CD4-positive, alpha-beta T cell (primary cell): ENCODE measurements around the gene ALDH3B1. TPM values are rescaled to one million over a fixed set of nuclear protein-coding genes. Genes with fewer than 3 reads are reported as not detected.

ENCODE experiments used
- ATAC-seq: fragments of 200-7000 bp; cut with Tn5 transposase; one replicate; pipeline ENCODE4 v1.10.0; 2022; ENCODE audit warnings: mild to moderate bottlenecking; ENCODE audit not compliant: poor library complexity
- CTCF ChIA-PET: fragments of 350-600 bp; sonication (Branson Sonifier 250); formaldehyde crosslinking; loops from one replicate; lab custom pipeline; 2021; ENCODE audit warnings: antibody characterized with exemption, inconsistent platforms; lab: Charles Lee
- POLR2A ChIA-PET: fragments of 350-600 bp; sonication (Branson Sonifier 250); formaldehyde crosslinking; loops from one replicate; lab custom pipeline; 2021; ENCODE audit warnings: antibody characterized with exemption, inconsistent platforms; lab: Charles Lee
- DNase-seq, 14 experiments: peaks; one replicate each; pipeline ENCODE4 v3.0.0-alpha.2; 2013 to 2020; ENCODE audit warnings: mixed read lengths in 2 of 14
- H3K27ac ChIP-seq, 2 donors: one replicate each; pipeline versions ENCODE4 v1.5.1 to v1.7.0; 2013; ENCODE audit warnings: low read length in 2 of 2, low read depth in 1 of 2, mild to moderate bottlenecking in 1 of 2
- H3K27me3 ChIP-seq, 2 experiments: 1 replicate in 1 of 2; 2 replicates in 1 of 2; pipeline versions ENCODE4 v1.6.1 to v1.7.0; 2013; ENCODE audit warnings: low read length in 2 of 2, control low read depth in 1 of 2, mild to moderate bottlenecking in 1 of 2, moderate library complexity in 1 of 2; ENCODE audit not compliant: insufficient read depth in 2 of 2, control insufficient read depth in 1 of 2
- H3K36me3 ChIP-seq: one replicate; pipeline ENCODE4 v1.6.1; 2013; ENCODE audit warnings: low read length, control low read depth; ENCODE audit not compliant: insufficient read depth
- H3K4me1 ChIP-seq: one replicate; pipeline ENCODE4 v1.6.1; 2013; ENCODE audit warnings: low read length, control low read depth; ENCODE audit not compliant: insufficient read depth
- H3K4me3 ChIP-seq: one replicate; pipeline ENCODE4 v1.5.1; 2013; ENCODE audit warnings: mild to moderate bottlenecking, low read length, moderate library complexity
- H3K9me3 ChIP-seq, 2 experiments: 1 replicate in 1 of 2; 2 replicates in 1 of 2; pipeline versions ENCODE4 v1.6.1 to v1.7.0; 2013; ENCODE audit warnings: low read length in 2 of 2, mild to moderate bottlenecking in 2 of 2, control low read depth in 1 of 2, moderate library complexity in 1 of 2; ENCODE audit not compliant: control insufficient read depth in 1 of 2, insufficient read depth in 1 of 2
- H3K27ac Mint-ChIP-seq: one replicate; pipeline ENCODE4 v1.8.0; 2020; ENCODE audit warnings: mixed read lengths
- H3K27me3 Mint-ChIP-seq: one replicate; pipeline ENCODE4 v1.8.0; 2021; ENCODE audit warnings: mixed read lengths
- H3K36me3 Mint-ChIP-seq: one replicate; pipeline ENCODE4 v1.8.0; 2021; ENCODE audit warnings: low read depth, mixed read lengths
- H3K4me1 Mint-ChIP-seq: one replicate; pipeline ENCODE4 v1.8.0; 2021; ENCODE audit warnings: low read depth, mixed read lengths
- H3K4me3 Mint-ChIP-seq: one replicate; pipeline ENCODE4 v1.8.0; 2020; ENCODE audit warnings: mild to moderate bottlenecking, mixed read lengths
- H3K9me3 Mint-ChIP-seq: one replicate; pipeline ENCODE4 v1.8.0; 2020; ENCODE audit warnings: mixed read lengths
- intact Hi-C, 2 experiments: fragments of 100-400 bp; cut with DNase I in 1 of 2; cut with micrococcal nuclease in 1 of 2; formaldehyde crosslinking; loops; one replicate each; pipeline versions ENCODE4 v1.15.1 to v1.9.0; 2023 to 2025; cut with DNase I, micrococcal nuclease
- total RNA-seq, 174 experiments: library from RNA in 2 of 174; stranded (reverse) in 2 of 174; gene quantifications; one replicate each; pipeline ENCODE4 v1.2.3 and lab custom pipeline; 2021 to 2026
- TF ChIP-seq, protein P1 (sequence below): fragments of 200-600 bp; IDR thresholded peaks from one replicate; pipeline ENCODE4 v1.8.0; 2022; ENCODE audit warnings: antibody characterized with exemption, mild to moderate bottlenecking

The ALDH3B1 gene
- total RNA-seq, 2 experiments from 2014 or later, result 0.34 to 0.44 TPM

DNA sequence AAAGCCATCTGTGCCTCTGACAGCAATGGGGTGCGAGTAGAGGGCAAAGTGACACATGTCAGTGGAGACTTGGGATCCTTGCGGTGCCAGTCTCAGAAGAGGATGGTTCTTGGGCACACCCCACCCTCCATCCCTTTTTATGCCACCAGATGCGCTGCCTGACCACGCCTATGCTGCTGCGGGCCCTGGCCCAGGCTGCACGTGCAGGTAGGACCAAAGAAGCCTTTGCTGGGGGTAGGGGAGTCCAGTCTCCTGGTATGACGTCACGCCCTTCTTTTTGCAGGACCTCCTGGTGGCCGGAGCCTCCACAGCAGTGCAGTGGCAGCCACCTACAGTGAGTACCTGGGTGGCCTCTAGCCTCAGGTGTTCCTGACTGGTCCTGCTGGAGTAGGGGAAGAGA lies 21.9 kb downstream of the ALDH3B1 start:
- Histone ChIP-seq H3K36me3 (peaks cover 25% of the 10 kb centered on the region), H3K4me1 (peaks cover 55% of the 10 kb centered on the region), H3K9me3 (no peaks in the 10 kb centered on the region), H3K4me3 (no peak overlapping the region), H3K27me3 (no peaks in the 10 kb centered on the region), H3K27ac (no peak overlapping the region)
- ChIA-PET CTCF (no interaction called here), POLR2A (interaction anchor here (0.8 kb wide), 1 partner anchor 126 kb away, joined by 3 read pairs; no protein-coding TSS in a partner anchor)
- Mint-ChIP-seq H3K9me3 (no peaks in the 10 kb centered on the region), H3K27me3 (no peaks in the 10 kb centered on the region), H3K4me3 (peak overlapping the region; percentile 94), H3K4me1 (peaks cover 29% of the 10 kb centered on the region), H3K27ac (peak overlapping the region; percentile 87), H3K36me3 (peaks cover 15% of the 10 kb centered on the region)
- DNase-seq, result no peak
- TF ChIP-seq, protein P1, sequence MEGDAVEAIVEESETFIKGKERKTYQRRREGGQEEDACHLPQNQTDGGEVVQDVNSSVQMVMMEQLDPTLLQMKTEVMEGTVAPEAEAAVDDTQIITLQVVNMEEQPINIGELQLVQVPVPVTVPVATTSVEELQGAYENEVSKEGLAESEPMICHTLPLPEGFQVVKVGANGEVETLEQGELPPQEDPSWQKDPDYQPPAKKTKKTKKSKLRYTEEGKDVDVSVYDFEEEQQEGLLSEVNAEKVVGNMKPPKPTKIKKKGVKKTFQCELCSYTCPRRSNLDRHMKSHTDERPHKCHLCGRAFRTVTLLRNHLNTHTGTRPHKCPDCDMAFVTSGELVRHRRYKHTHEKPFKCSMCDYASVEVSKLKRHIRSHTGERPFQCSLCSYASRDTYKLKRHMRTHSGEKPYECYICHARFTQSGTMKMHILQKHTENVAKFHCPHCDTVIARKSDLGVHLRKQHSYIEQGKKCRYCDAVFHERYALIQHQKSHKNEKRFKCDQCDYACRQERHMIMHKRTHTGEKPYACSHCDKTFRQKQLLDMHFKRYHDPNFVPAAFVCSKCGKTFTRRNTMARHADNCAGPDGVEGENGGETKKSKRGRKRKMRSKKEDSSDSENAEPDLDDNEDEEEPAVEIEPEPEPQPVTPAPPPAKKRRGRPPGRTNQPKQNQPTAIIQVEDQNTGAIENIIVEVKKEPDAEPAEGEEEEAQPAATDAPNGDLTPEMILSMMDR, result no peak
- ATAC-seq, result no peak
- intact Hi-C loops, result loop anchor here in 1 of 2 experiments (5.0 kb wide), 1 partner anchor 225 kb away; no protein-coding TSS in a partner anchor

- H3K4me1 ChIP-seq, result peaks cover 66% of the 10 kb centered on the region
- DNase-seq (no peak), ATAC-seq (no peak)
- TF ChIP-seq, protein P1, result no peak
- ChIA-PET POLR2A (interaction anchor here (1.6 kb wide), 1 partner anchor 9 kb away, joined by 5 read pairs; no protein-coding TSS in a partner anchor), CTCF (no interaction called here)
- Mint-ChIP-seq H3K27ac (no peak overlapping the region), H3K36me3 (peaks cover 16% of the 10 kb centered on the region), H3K9me3 (no peaks in the 10 kb centered on the region), H3K4me1 (peaks cover 37% of the 10 kb centered on the region), H3K27me3 (no peaks in the 10 kb centered on the region), H3K4me3 (peak overlapping the region; percentile 34)
- peaks cover 25% of the 10 kb centered on the region for H3K36me3 ChIP-seq
- no peak overlapping the region for H3K4me3 ChIP-seq
- no peaks in the 10 kb centered on the region for H3K9me3 ChIP-seq
- no peak overlapping the region for H3K27ac ChIP-seq
- no peaks in the 10 kb centered on the region for H3K27me3 ChIP-seq
- intact Hi-C loops, result loop anchor here in 1 of 2 experiments (5.0 kb wide), 1 partner anchor 226 kb away; no protein-coding TSS in a partner anchor
These were observed 23.0 kb downstream of the ALDH3B1 start for GRCh38 chr11:68032997-68033707.

DNA sequence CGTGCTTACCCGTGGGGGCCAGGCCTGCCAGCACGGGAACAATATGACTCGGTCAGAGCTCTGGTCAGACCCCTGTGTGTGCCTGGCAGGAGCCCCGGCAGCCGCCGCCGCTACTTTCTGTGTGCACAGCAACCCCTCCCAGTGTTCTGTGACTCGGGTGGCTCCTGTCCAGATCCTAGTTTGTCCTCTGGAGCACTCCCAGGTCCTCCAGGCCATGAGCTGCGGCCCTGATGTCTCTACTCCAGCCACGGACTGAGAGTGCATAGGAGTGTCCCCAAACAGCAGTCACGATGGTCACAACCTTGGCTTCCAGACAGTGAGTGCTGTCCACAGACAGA lies 23.6 kb downstream of the ALDH3B1 start:
- TF ChIP-seq, protein P1, result no peak
- intact Hi-C loops, result loop anchor here in 1 of 2 experiments (5.0 kb wide), 1 partner anchor 226 kb away; no protein-coding TSS in a partner anchor
- DNase-seq, result no peak
- H3K9me3 Mint-ChIP-seq, result no peaks in the 10 kb centered on the region
- ChIA-PET CTCF (no interaction called here), POLR2A (interaction anchor here (1.6 kb wide), 1 partner anchor 9 kb away, joined by 5 read pairs; no protein-coding TSS in a partner anchor)
- no peaks in the 10 kb centered on the region for H3K27me3 Mint-ChIP-seq
- H3K36me3 Mint-ChIP-seq, result peaks cover 16% of the 10 kb centered on the region
- ATAC-seq, result no peak
- peak overlapping the region; percentile 34 for H3K4me3 Mint-ChIP-seq
- Histone ChIP-seq H3K4me3 (no peak overlapping the region), H3K36me3 (peaks cover 25% of the 10 kb centered on the region), H3K27me3 (no peaks in the 10 kb centered on the region), H3K9me3 (no peaks in the 10 kb centered on the region), H3K4me1 (peaks cover 71% of the 10 kb centered on the region), H3K27ac (no peak overlapping the region)
- peaks cover 37% of the 10 kb centered on the region for H3K4me1 Mint-ChIP-seq
- no peak overlapping the region for H3K27ac Mint-ChIP-seq
